Trophoblast cell (in vitro differentiated cells and primary cell): ENCODE results near the gene ARHGEF10L.

Experiments used
- DNase-seq, 2 donors: peaks; one replicate each; pipeline ENCODE4 v3.0.0-alpha.2; 2016
- H2AFZ ChIP-seq: 2 replicates; pipeline ENCODE4 v1.6.1; 2013; ENCODE audit warnings: low read length, moderate library complexity, mild to moderate bottlenecking; ENCODE audit not compliant: insufficient read depth, poor library complexity
- H2AK5ac ChIP-seq: 2 replicates; pipeline ENCODE4 v1.6.1; 2013; ENCODE audit warnings: mild to moderate bottlenecking, low read length
- H2BK120ac ChIP-seq: 2 replicates; pipeline ENCODE4 v1.6.1; 2013; ENCODE audit warnings: low read length, mild to moderate bottlenecking, moderate library complexity; ENCODE audit not compliant: insufficient read depth, poor library complexity
- H2BK12ac ChIP-seq: 2 replicates; pipeline ENCODE4 v1.6.1; 2013; ENCODE audit warnings: mild to moderate bottlenecking, low read length, moderate library complexity
- H2BK5ac ChIP-seq: 2 replicates; pipeline ENCODE4 v1.6.1; 2013; ENCODE audit warnings: low read length, low read depth, moderate library complexity, mild to moderate bottlenecking; ENCODE audit not compliant: poor library complexity
- H3K14ac ChIP-seq: 2 replicates; pipeline ENCODE4 v1.6.1; 2013; ENCODE audit warnings: mild to moderate bottlenecking, low read length
- H3K18ac ChIP-seq: 2 replicates; pipeline ENCODE4 v1.6.1; 2013; ENCODE audit warnings: mild to moderate bottlenecking, low read length
- H3K23ac ChIP-seq: 2 replicates; pipeline ENCODE4 v1.6.1; 2013; ENCODE audit warnings: low read length
- H3K27ac ChIP-seq: 2 replicates; pipeline ENCODE4 v1.5.1; 2013; ENCODE audit warnings: low read depth, mild to moderate bottlenecking, inconsistent platforms, low read length, moderate library complexity
- H3K27me3 ChIP-seq: 2 replicates; pipeline ENCODE4 v1.6.1; 2013; ENCODE audit warnings: inconsistent platforms, mild to moderate bottlenecking, low read length, moderate library complexity; ENCODE audit not compliant: insufficient read depth
- H3K36me3 ChIP-seq, 2 experiments: 1 replicate in 1 of 2; 2 replicates in 1 of 2; pipeline ENCODE4 v1.6.1; 2013; ENCODE audit warnings: low read length in 2 of 2, mild to moderate bottlenecking in 2 of 2, moderate library complexity in 1 of 2; ENCODE audit not compliant: insufficient read depth in 2 of 2, control insufficient read depth in 1 of 2
- H3K4ac ChIP-seq: 2 replicates; pipeline ENCODE4 v1.6.1; 2013; ENCODE audit warnings: low read depth, mild to moderate bottlenecking, low read length, moderate library complexity
- H3K4me1 ChIP-seq, 2 experiments: 1 replicate in 1 of 2; 2 replicates in 1 of 2; pipeline ENCODE4 v1.6.1; 2013; ENCODE audit warnings: low read length in 2 of 2, mild to moderate bottlenecking in 2 of 2, moderate library complexity in 1 of 2; ENCODE audit not compliant: insufficient read depth in 2 of 2, control insufficient read depth in 1 of 2
- H3K4me2 ChIP-seq: 2 replicates; pipeline ENCODE4 v1.6.1; 2013; ENCODE audit warnings: inconsistent platforms, mild to moderate bottlenecking, low read length, moderate library complexity
- H3K4me3 ChIP-seq: 2 replicates; pipeline ENCODE4 v1.5.1; 2013; ENCODE audit warnings: mild to moderate bottlenecking, low read depth, low read length, inconsistent platforms
- H3K79me1 ChIP-seq: one replicate; pipeline ENCODE4 v1.6.1; 2013; ENCODE audit warnings: low read length
- H3K79me2 ChIP-seq: 2 replicates; pipeline ENCODE4 v1.6.1; 2013; ENCODE audit warnings: low read length, mild to moderate bottlenecking; ENCODE audit not compliant: control insufficient read depth, insufficient read depth, poor library complexity
- H3K9ac ChIP-seq: 2 replicates; pipeline ENCODE4 v1.6.1; 2013; ENCODE audit warnings: mild to moderate bottlenecking, low read length
- H3K9me3 ChIP-seq: 2 replicates; pipeline ENCODE4 v1.6.1; 2013; ENCODE audit warnings: low read depth, mild to moderate bottlenecking, control low read depth, inconsistent platforms, low read length; ENCODE audit not compliant: insufficient read depth
- H4K12ac ChIP-seq: 2 replicates; pipeline ENCODE4 v1.6.1; 2013; ENCODE audit warnings: low read depth, mild to moderate bottlenecking, low read length, moderate library complexity
- H4K8ac ChIP-seq: 2 replicates; pipeline ENCODE4 v1.6.1; 2013; ENCODE audit warnings: low read depth, mild to moderate bottlenecking, low read length, moderate library complexity
- H4K91ac ChIP-seq: one replicate; pipeline ENCODE4 v1.6.1; 2013; ENCODE audit warnings: low read depth, mild to moderate bottlenecking, low read length, moderate library complexity
- WGBS: extraction: QIAGEN DNeasy Blood & Tissue Kit; methylation state at CpG from one replicate; pipeline ENCODE4 v1.1.7; 2013; ENCODE audit warnings: missing lambda C conversion rate; ENCODE audit not compliant: insufficient read length, insufficient coverage; ENCODE audit errors: extremely low coverage; 5-methylcytosine and 5-hydroxymethylcytosine counted together

ARHGEF10L gene

DNA sequence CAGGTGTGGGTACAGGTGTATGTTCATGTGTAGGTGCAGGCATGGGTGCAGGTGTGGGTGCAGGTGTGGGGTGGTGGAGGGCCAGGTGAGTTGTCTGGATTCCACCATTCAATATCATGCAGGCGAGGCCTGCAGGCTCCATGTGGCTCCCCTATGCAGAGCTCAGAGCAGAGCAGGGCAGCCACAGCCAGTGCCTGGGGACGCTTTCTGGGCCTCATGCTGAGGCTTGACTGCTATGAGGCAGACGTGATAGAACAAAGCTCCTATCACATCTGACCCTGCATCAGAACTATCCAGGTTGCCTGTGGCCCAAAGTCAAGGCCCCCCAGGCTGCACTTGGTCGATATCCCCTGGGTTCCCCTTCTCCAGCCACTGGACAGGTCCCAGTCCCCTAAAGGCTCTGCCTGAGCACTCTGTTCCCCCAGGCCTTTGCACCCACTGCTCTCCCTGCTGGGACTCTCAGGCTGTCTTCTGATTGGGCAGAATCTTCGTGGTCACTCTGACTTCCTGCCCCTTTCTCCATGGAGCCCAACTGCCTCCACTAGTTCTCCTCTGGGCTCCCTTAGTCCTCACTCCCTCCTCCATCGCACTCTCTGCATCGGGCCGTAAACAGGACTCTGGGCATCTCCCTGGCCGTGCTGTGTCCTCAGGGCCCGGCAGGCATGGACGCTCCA is 137.0 kb downstream of the ARHGEF10L start:
- Histone ChIP-seq H3K23ac (no peak overlapping the region), H3K27me3 (no peaks in the 10 kb centered on the region), H2AFZ (no peak overlapping the region), H3K79me2 (no peaks in the 10 kb centered on the region), H3K9me3 (peaks cover 13% of the 10 kb centered on the region), H3K4me3 (no peak overlapping the region), H4K91ac (no peak overlapping the region), H3K4ac (no peak overlapping the region), H2BK5ac (no peak overlapping the region), H3K14ac (no peak overlapping the region), H4K8ac (no peak overlapping the region), H2AK5ac (no peak overlapping the region), H3K79me1 (no peaks in the 10 kb centered on the region), H3K27ac (no peak overlapping the region), H3K4me2 (no peak overlapping the region), H3K18ac (no peak overlapping the region), H2BK120ac (no peak overlapping the region), H4K12ac (no peak overlapping the region), H3K36me3 (peaks cover 0 to 11% of the 10 kb centered on the region in 2 experiments), H3K4me1 (no peaks in the 10 kb centered on the region), H3K9ac (no peak overlapping the region), H2BK12ac (no peak overlapping the region)
- no peak for DNase-seq
- WGBS: no CpG with 5 or more reads among the region's 11 CpGs

DNA sequence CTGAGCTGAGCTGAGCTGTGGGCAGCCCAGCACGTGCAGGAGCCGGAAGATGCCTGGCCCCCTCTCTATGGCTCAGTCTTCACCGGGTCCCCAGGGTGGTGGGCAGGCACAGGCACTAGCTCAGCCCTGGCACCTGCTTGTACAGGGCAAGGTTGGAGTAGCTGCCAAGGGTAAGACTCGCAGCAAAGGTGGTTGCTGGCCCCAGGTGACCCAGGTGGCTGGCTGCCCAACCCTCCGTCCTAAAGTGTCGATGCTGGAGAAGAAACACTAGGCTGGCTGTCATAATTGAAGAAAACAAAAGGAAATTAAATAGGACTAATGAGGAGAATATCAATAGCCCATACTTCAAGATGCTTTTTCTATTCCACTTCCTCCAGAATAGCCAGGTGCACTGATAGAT is 138.5 kb downstream of the ARHGEF10L start:
- Histone ChIP-seq H3K36me3 (peaks cover 0 to 11% of the 10 kb centered on the region in 2 experiments), H3K18ac (no peak overlapping the region), H3K4me3 (no peak overlapping the region), H4K91ac (no peak overlapping the region), H2BK120ac (no peak overlapping the region), H3K4me1 (peaks cover 9 to 10% of the 10 kb centered on the region in 2 experiments), H2BK12ac (no peak overlapping the region), H3K27me3 (no peaks in the 10 kb centered on the region), H3K79me2 (no peaks in the 10 kb centered on the region), H4K8ac (no peak overlapping the region), H2BK5ac (no peak overlapping the region), H3K23ac (no peak overlapping the region), H3K9ac (no peak overlapping the region), H4K12ac (no peak overlapping the region), H2AFZ (no peak overlapping the region), H3K14ac (no peak overlapping the region), H3K9me3 (peaks cover 13% of the 10 kb centered on the region), H3K4me2 (no peak overlapping the region), H2AK5ac (no peak overlapping the region), H3K4ac (no peak overlapping the region), H3K27ac (no peak overlapping the region), H3K79me1 (no peaks in the 10 kb centered on the region)
- no peak for DNase-seq
- WGBS: no CpG with 5 or more reads among the region's 6 CpGs

DNA sequence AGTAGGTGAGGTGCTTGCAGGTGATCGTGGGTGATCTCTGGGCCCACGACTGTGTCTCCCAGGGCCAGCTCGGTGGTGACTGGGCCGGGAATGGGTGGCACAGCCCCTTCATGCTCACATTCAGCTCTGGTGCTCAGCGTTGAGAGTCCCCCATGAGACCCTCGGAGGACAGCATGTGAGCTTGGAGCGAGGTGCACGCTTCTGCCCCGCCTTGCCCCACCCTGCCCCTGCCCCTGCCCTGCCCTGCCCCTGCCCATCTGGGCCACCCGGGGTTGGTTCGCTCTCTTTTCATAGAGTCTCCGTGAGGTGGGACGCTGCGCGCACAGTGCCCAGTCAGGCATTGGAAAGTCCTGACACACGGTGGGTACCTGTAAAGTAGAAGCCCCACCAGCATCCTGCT is 140.4 kb downstream of the ARHGEF10L start:
- H3K23ac ChIP-seq: no peak overlapping the region
- H2AK5ac ChIP-seq: no peak overlapping the region
- H2BK5ac ChIP-seq: no peak overlapping the region
- no peak overlapping the region for H2BK12ac ChIP-seq
- no peak overlapping the region for H4K12ac ChIP-seq
- no peak overlapping the region for H2AFZ ChIP-seq
- peaks cover 9 to 10% of the 10 kb centered on the region in 2 experiments for H3K4me1 ChIP-seq
- no peak overlapping the region for H2BK120ac ChIP-seq
- no peak overlapping the region for H3K14ac ChIP-seq
- H3K36me3 ChIP-seq: peaks cover 6 to 11% of the 10 kb centered on the region in 2 experiments
- no peak overlapping the region for H4K8ac ChIP-seq
- no peak overlapping the region for H3K4me3 ChIP-seq
- WGBS: no CpG with 5 or more reads among the region's 16 CpGs
- DNase-seq: no peak
- H3K4ac ChIP-seq: no peak overlapping the region
- no peaks in the 10 kb centered on the region for H3K27me3 ChIP-seq
- no peaks in the 10 kb centered on the region for H3K79me2 ChIP-seq
- H3K18ac ChIP-seq: no peak overlapping the region
- no peak overlapping the region for H3K4me2 ChIP-seq
- H4K91ac ChIP-seq: no peak overlapping the region
- H3K9ac ChIP-seq: no peak overlapping the region
- peaks cover 13% of the 10 kb centered on the region for H3K9me3 ChIP-seq
- no peaks in the 10 kb centered on the region for H3K79me1 ChIP-seq
- H3K27ac ChIP-seq: no peak overlapping the region

DNA sequence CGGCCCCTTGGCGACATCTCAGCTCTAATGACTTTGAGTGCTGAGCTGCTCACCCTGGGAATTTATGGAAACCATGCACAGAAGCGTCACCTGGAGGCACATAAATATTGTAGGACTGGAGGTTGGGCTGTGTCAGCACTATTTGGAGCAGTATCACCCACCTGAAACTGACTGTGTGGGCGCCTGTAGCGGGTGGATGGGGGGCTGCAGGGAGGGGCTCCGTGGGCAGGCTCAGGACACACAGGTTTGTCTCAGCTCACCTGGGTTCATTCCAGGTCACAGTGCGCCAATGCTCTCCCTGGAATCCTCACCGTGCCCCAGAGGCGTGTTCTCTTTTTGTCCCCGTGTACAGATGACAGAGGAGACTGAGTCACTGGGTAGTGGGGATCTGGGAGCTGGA is 140.8 kb downstream of the ARHGEF10L start:
- Histone ChIP-seq H3K4me3 (no peak overlapping the region), H4K8ac (no peak overlapping the region), H3K27me3 (no peaks in the 10 kb centered on the region), H3K9ac (no peak overlapping the region), H3K23ac (no peak overlapping the region), H3K14ac (no peak overlapping the region), H3K9me3 (peaks cover 11% of the 10 kb centered on the region), H2BK5ac (no peak overlapping the region), H3K18ac (no peak overlapping the region), H3K27ac (no peak overlapping the region), H3K79me1 (no peaks in the 10 kb centered on the region), H3K4me2 (no peak overlapping the region), H2AK5ac (no peak overlapping the region), H2AFZ (no peak overlapping the region), H2BK120ac (no peak overlapping the region), H3K4me1 (peaks cover 9 to 10% of the 10 kb centered on the region in 2 experiments), H2BK12ac (no peak overlapping the region), H3K36me3 (peaks cover 6 to 9% of the 10 kb centered on the region in 2 experiments), H3K79me2 (no peaks in the 10 kb centered on the region), H3K4ac (no peak overlapping the region), H4K12ac (no peak overlapping the region), H4K91ac (no peak overlapping the region)
- no peak for DNase-seq
- no CpG with 5 or more reads among the region's 10 CpGs for WGBS
